Panc1 (cell line): Measurements from ENCODE around the gene CLDN16. TPM values are rescaled to one million over a fixed set of nuclear protein-coding genes. Genes with fewer than 3 reads are reported as not detected.

Source experiments
- ATAC-seq: fragments of 200-7000 bp; cut with Tn5 transposase; 2 replicates; pipeline ENCODE4 v1.9.1; 2020; ENCODE audit warnings: mild to moderate bottlenecking, moderate library complexity
- BruUV-seq: library from RNA; stranded (reverse); fragments of 400-500 nt; replicated peaks from 2 replicates; lab custom pipeline; 2021; lab: Mats Ljungman, UMichigan
- CTCF ChIA-PET: fragments of 300-600 bp; sonication (Branson Sonifier 250); formaldehyde crosslinking; loops from one replicate; lab custom pipeline; 2022; ENCODE audit warnings: antibody characterized with exemption; lab: Charles Lee
- POLR2A ChIA-PET: fragments of 300-600 bp; sonication (Branson Sonifier 250); formaldehyde crosslinking; loops from one replicate; lab custom pipeline; 2022; ENCODE audit warnings: antibody characterized with exemption; lab: Charles Lee
- DNase-seq: peaks from one replicate; pipeline ENCODE4 v3.0.0-alpha.2; 2010; ENCODE audit warnings: low read depth, low spot score
- H3K27ac ChIP-seq: 2 replicates; pipeline ENCODE4 v1.5.1; 2011; ENCODE audit warnings: mild to moderate bottlenecking, low read length, inconsistent platforms
- H3K27me3 ChIP-seq: fragments of 200-500 bp; sonication (Bioruptor generic); 2 replicates; pipeline ENCODE4 v1.6.0; 2014; ENCODE audit warnings: low read length, inconsistent platforms; ENCODE audit not compliant: control insufficient read depth, insufficient read depth
- H3K36me3 ChIP-seq: fragments of 200-500 bp; sonication (Bioruptor generic); 2 replicates; pipeline ENCODE4 v1.5.1; 2014; ENCODE audit warnings: inconsistent platforms, mild to moderate bottlenecking, low read length, moderate library complexity; ENCODE audit not compliant: control insufficient read depth, insufficient read depth
- H3K4me1 ChIP-seq: 2 replicates; pipeline ENCODE4 v1.5.1; 2011; ENCODE audit warnings: inconsistent platforms, mild to moderate bottlenecking, low read length, moderate library complexity; ENCODE audit not compliant: control insufficient read depth, insufficient read depth
- H3K4me3 ChIP-seq, 2 experiments: 2 replicates each; pipeline ENCODE4 v1.5.1; 2011 to 2012; ENCODE audit warnings: low read depth in 2 of 2, low read length in 2 of 2, mild to moderate bottlenecking in 2 of 2, inconsistent platforms in 1 of 2, moderate library complexity in 1 of 2
- H3K9me3 ChIP-seq: fragments of 200-500 bp; sonication (Bioruptor generic); 2 replicates; pipeline ENCODE4 v1.5.1; 2014; ENCODE audit warnings: low read depth, mild to moderate bottlenecking, inconsistent platforms, low read length, moderate library complexity; ENCODE audit not compliant: control insufficient read depth, insufficient read depth
- POLR2AphosphoS5 ChIP-seq: IDR thresholded peaks from 2 replicates; pipeline ENCODE4 v1.6.1; 2012; ENCODE audit warnings: mild to moderate bottlenecking, low read depth, low read length, moderate library complexity
- SIN3A ChIP-seq: IDR thresholded peaks from 2 replicates; pipeline ENCODE4 v1.6.1; 2012; ENCODE audit warnings: low read depth, mild to moderate bottlenecking, low read length, moderate library complexity, borderline replicate concordance; ENCODE audit not compliant: insufficient read depth
- TCF7L2 ChIP-seq: IDR thresholded peaks from 2 replicates; pipeline ENCODE4 v1.6.1; 2011; ENCODE audit warnings: mild to moderate bottlenecking, low read depth, low read length, inconsistent platforms
- in situ Hi-C: cut with HindIII; loops from 2 replicates; pipeline ENCODE4 v1.10.0; 2016; ENCODE audit warnings: low sequenced_read_pairs, low pct_unique_long_range_greater_than_20kb
- intact Hi-C: fragments of 100-400 bp; cut with micrococcal nuclease; formaldehyde crosslinking; loops from one replicate; pipeline ENCODE4 v1.10.0; 2022; ENCODE audit not compliant: unreplicated experiment
- total RNA-seq: library from RNA; stranded (reverse); gene quantifications from one replicate; pipeline ENCODE4 v1.2.1, GENCODE V29; 2021; ENCODE audit not compliant: unreplicated experiment
- TF ChIP-seq, protein P1 (sequence below): fragments of 450-650 bp; IDR thresholded peaks from 2 replicates; pipeline ENCODE4 v1.5.1; 2017; ENCODE audit warnings: mild to moderate bottlenecking
- TF ChIP-seq, protein P2 (sequence below), 2 experiments: IDR thresholded peaks; 2 replicates each; pipeline ENCODE4 v1.6.1; 2011 to 2012; ENCODE audit warnings: low read depth in 2 of 2, control low read depth in 1 of 2, low read length in 1 of 2, mild to moderate bottlenecking in 1 of 2, moderate library complexity in 1 of 2; ENCODE audit not compliant: insufficient read depth in 1 of 2

CLDN16 gene
- total RNA-seq, 1 experiment from 2014 or later, result not detected

- intact Hi-C loops, result no loop called here
Measured at GRCh38 chr3:190449801-190450200, 61.8 kb downstream of the CLDN16 start, which contains the start of gene TMEM207. Gene TMEM207, minus strand, starts transcription at chr3:190449901. Its CDS starts 92 bp downstream, at chr3:190449809.

DNA sequence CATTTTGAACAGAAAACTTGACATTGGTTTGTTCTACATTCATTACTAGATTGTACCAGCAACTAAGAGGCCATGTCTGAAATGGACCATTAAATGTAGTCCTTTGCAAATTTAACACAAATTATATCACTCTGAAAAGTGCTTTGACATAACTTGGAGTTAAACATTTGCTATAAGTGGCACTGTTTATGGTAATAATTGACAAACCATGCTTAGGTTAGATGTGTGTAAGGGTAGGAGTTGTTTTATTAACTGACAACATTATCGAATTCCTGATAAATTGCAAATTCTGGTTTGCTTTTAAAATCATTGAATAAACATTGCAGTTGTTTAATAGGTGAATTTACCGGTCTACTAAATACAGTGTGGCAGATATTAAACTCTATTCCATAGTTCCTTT lies 67.9 kb downstream of the CLDN16 start:
- no peak for DNase-seq
- Histone ChIP-seq H3K9me3 (no peaks in the 10 kb centered on the region), H3K27me3 (no peaks in the 10 kb centered on the region), H3K27ac (no peak overlapping the region), H3K4me3 (no peak overlapping the region), H3K36me3 (no peaks in the 10 kb centered on the region), H3K4me1 (no peaks in the 10 kb centered on the region)
- in situ Hi-C loops (no loop called here), intact Hi-C loops (no loop called here)
- BruUV-seq, result no TSS peak
- POLR2A ChIA-PET, result no interaction called here
- TF ChIP-seq, protein P1, sequence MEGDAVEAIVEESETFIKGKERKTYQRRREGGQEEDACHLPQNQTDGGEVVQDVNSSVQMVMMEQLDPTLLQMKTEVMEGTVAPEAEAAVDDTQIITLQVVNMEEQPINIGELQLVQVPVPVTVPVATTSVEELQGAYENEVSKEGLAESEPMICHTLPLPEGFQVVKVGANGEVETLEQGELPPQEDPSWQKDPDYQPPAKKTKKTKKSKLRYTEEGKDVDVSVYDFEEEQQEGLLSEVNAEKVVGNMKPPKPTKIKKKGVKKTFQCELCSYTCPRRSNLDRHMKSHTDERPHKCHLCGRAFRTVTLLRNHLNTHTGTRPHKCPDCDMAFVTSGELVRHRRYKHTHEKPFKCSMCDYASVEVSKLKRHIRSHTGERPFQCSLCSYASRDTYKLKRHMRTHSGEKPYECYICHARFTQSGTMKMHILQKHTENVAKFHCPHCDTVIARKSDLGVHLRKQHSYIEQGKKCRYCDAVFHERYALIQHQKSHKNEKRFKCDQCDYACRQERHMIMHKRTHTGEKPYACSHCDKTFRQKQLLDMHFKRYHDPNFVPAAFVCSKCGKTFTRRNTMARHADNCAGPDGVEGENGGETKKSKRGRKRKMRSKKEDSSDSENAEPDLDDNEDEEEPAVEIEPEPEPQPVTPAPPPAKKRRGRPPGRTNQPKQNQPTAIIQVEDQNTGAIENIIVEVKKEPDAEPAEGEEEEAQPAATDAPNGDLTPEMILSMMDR, result no peak
- no peak for TF ChIP-seq SIN3A
- no peak for TF ChIP-seq POLR2AphosphoS5
- TF ChIP-seq, protein P2, sequence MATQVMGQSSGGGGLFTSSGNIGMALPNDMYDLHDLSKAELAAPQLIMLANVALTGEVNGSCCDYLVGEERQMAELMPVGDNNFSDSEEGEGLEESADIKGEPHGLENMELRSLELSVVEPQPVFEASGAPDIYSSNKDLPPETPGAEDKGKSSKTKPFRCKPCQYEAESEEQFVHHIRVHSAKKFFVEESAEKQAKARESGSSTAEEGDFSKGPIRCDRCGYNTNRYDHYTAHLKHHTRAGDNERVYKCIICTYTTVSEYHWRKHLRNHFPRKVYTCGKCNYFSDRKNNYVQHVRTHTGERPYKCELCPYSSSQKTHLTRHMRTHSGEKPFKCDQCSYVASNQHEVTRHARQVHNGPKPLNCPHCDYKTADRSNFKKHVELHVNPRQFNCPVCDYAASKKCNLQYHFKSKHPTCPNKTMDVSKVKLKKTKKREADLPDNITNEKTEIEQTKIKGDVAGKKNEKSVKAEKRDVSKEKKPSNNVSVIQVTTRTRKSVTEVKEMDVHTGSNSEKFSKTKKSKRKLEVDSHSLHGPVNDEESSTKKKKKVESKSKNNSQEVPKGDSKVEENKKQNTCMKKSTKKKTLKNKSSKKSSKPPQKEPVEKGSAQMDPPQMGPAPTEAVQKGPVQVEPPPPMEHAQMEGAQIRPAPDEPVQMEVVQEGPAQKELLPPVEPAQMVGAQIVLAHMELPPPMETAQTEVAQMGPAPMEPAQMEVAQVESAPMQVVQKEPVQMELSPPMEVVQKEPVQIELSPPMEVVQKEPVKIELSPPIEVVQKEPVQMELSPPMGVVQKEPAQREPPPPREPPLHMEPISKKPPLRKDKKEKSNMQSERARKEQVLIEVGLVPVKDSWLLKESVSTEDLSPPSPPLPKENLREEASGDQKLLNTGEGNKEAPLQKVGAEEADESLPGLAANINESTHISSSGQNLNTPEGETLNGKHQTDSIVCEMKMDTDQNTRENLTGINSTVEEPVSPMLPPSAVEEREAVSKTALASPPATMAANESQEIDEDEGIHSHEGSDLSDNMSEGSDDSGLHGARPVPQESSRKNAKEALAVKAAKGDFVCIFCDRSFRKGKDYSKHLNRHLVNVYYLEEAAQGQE (IDR thresholded peaks at IDR 0.05; ENCODE audit: insufficient read depth in 1 of 2, low read depth in 2 of 2, low read length in 1 of 2), result no peak
- no peak for TF ChIP-seq TCF7L2
- no peak for ATAC-seq
- CTCF ChIA-PET, result no interaction called here

More at GRCh38 chr3:190449801-190450200, 61.8 kb downstream of the CLDN16 start, which contains the start of gene TMEM207:
- no peaks in the 10 kb centered on the region for H3K4me1 ChIP-seq
- ATAC-seq (no peak), DNase-seq (no peak)
- H3K36me3 ChIP-seq, result no peaks in the 10 kb centered on the region
- no TSS peak for BruUV-seq
- no peak for TF ChIP-seq TCF7L2
- TF ChIP-seq, protein P1, result no peak
- TF ChIP-seq POLR2AphosphoS5, result no peak
- TF ChIP-seq, protein P2 (IDR thresholded peaks at IDR 0.05; ENCODE audit: insufficient read depth in 1 of 2, low read depth in 2 of 2, low read length in 1 of 2), result no peak
- in situ Hi-C loops, result no loop called here
- H3K9me3 ChIP-seq, result no peaks in the 10 kb centered on the region
- H3K4me3 ChIP-seq, result no peak within 1 kb of the TSS
- POLR2A ChIA-PET, result no interaction called here
- no peaks in the 10 kb centered on the region for H3K27me3 ChIP-seq
- CTCF ChIA-PET, result no interaction called here
- no peak within 1 kb of the TSS for H3K27ac ChIP-seq
